ENCODE data around the gene GALNT10.

Gene GALNT10

GRCh38 chr5:154199263-154199662, 8.7 kb downstream of the GALNT10 start:
- Histone ChIP-seq H3K27me3 (ENCODE audit: insufficient read depth, low read length, poor library complexity) (no peaks in the 10 kb centered on the region), H3K4me3 (ENCODE audit: low read length) (no peak overlapping the region), H3K36me3 (ENCODE audit: control insufficient read depth, insufficient read depth, low read length) (no peaks in the 10 kb centered on the region), H3K56ac (ENCODE audit: low read length) (no peak overlapping the region), H4K8ac (ENCODE audit: low read depth, low read length) (no peak overlapping the region), H3K4ac (ENCODE audit: low read depth, low read length) (no peak overlapping the region), H3K79me2 (ENCODE audit: control insufficient read depth, insufficient read depth, low read length) (peaks cover 7% of the 10 kb centered on the region), H3K23ac (ENCODE audit: low read length) (peak overlapping the region; percentile 82), H2BK120ac (ENCODE audit: low read depth, low read length) (no peak overlapping the region), H3K79me1 (ENCODE audit: low read length) (peaks cover 18% of the 10 kb centered on the region), H2AK5ac (ENCODE audit: low read length) (no peak overlapping the region), H2BK15ac (replicated peaks; ENCODE audit: low read depth) (no peak overlapping the region), H3K18ac (ENCODE audit: low read length) (no peak overlapping the region), H3K4me1 (ENCODE audit: control insufficient read depth, low read depth, low read length) (peaks cover 22% of the 10 kb centered on the region), H4K5ac (ENCODE audit: low read length) (no peak overlapping the region), H2BK5ac (ENCODE audit: low read length) (no peak overlapping the region), H3K27ac (ENCODE audit: low read depth, low read length) (no peak overlapping the region), H3K9ac (ENCODE audit: low read length) (no peak overlapping the region), H3K4me2 (ENCODE audit: low read length) (no peak overlapping the region)
- WGBS (ENCODE audit: extremely low coverage, insufficient coverage, low lambda C conversion rate): no CpG with 5 or more reads among the region's 4 CpGs
- no peak for DNase-seq

- peaks cover 7% of the 10 kb centered on the region for H3K79me2 ChIP-seq (ENCODE audit: control insufficient read depth, insufficient read depth, low read length)
- H3K9ac ChIP-seq (ENCODE audit: low read length): no peak overlapping the region
- no peak overlapping the region for H2BK15ac ChIP-seq (replicated peaks; ENCODE audit: low read depth)
- no peak overlapping the region for H2BK120ac ChIP-seq (ENCODE audit: low read depth, low read length)
- H4K5ac ChIP-seq (ENCODE audit: low read length): no peak overlapping the region
- no CpG with 5 or more reads among the region's 7 CpGs for WGBS (ENCODE audit: extremely low coverage, insufficient coverage, low lambda C conversion rate)
- no peaks in the 10 kb centered on the region for H3K36me3 ChIP-seq (ENCODE audit: control insufficient read depth, insufficient read depth, low read length)
- peak overlapping the region; percentile 82 for H3K23ac ChIP-seq (ENCODE audit: low read length)
- no peak for DNase-seq
- H3K4me1 ChIP-seq (ENCODE audit: control insufficient read depth, low read depth, low read length): peaks cover 19% of the 10 kb centered on the region
- no peak overlapping the region for H3K4ac ChIP-seq (ENCODE audit: low read depth, low read length)
- peaks cover 20% of the 10 kb centered on the region for H3K79me1 ChIP-seq (ENCODE audit: low read length)
- no peak overlapping the region for H3K18ac ChIP-seq (ENCODE audit: low read length)
- H3K56ac ChIP-seq (ENCODE audit: low read length): no peak overlapping the region
- no peaks in the 10 kb centered on the region for H3K27me3 ChIP-seq (ENCODE audit: insufficient read depth, low read length, poor library complexity)
- no peak overlapping the region for H2AK5ac ChIP-seq (ENCODE audit: low read length)
- H3K4me3 ChIP-seq (ENCODE audit: low read length): no peak overlapping the region
- no peak overlapping the region for H4K8ac ChIP-seq (ENCODE audit: low read depth, low read length)
- no peak overlapping the region for H3K27ac ChIP-seq (ENCODE audit: low read depth, low read length)
- H2BK5ac ChIP-seq (ENCODE audit: low read length): no peak overlapping the region
- no peak overlapping the region for H3K4me2 ChIP-seq (ENCODE audit: low read length)
Observed at GRCh38 chr5:154199671-154200220, 9.2 kb downstream of the GALNT10 start.

- no peak overlapping the region for H3K9ac ChIP-seq (ENCODE audit: low read length)
- no peaks in the 10 kb centered on the region for H3K36me3 ChIP-seq (ENCODE audit: control insufficient read depth, insufficient read depth, low read length)
- H3K27me3 ChIP-seq (ENCODE audit: insufficient read depth, low read length, poor library complexity): no peaks in the 10 kb centered on the region
- no peak overlapping the region for H2BK15ac ChIP-seq (replicated peaks; ENCODE audit: low read depth)
- no peak overlapping the region for H2BK120ac ChIP-seq (ENCODE audit: low read depth, low read length)
- no peak overlapping the region for H3K27ac ChIP-seq (ENCODE audit: low read depth, low read length)
- no peak overlapping the region for H3K4me2 ChIP-seq (ENCODE audit: low read length)
- H3K56ac ChIP-seq (ENCODE audit: low read length): no peak overlapping the region
- no peak overlapping the region for H4K5ac ChIP-seq (ENCODE audit: low read length)
- H3K79me2 ChIP-seq (ENCODE audit: control insufficient read depth, insufficient read depth, low read length): peaks cover 7% of the 10 kb centered on the region
- H3K4ac ChIP-seq (ENCODE audit: low read depth, low read length): no peak overlapping the region
- peaks cover 24% of the 10 kb centered on the region for H3K79me1 ChIP-seq (ENCODE audit: low read length)
- H3K23ac ChIP-seq (ENCODE audit: low read length): no peak overlapping the region
- no peak for DNase-seq
- peaks cover 15% of the 10 kb centered on the region for H3K4me1 ChIP-seq (ENCODE audit: control insufficient read depth, low read depth, low read length)
- H4K8ac ChIP-seq (ENCODE audit: low read depth, low read length): no peak overlapping the region
- no peak overlapping the region for H2AK5ac ChIP-seq (ENCODE audit: low read length)
- H3K18ac ChIP-seq (ENCODE audit: low read length): no peak overlapping the region
- H2BK5ac ChIP-seq (ENCODE audit: low read length): no peak overlapping the region
- H3K4me3 ChIP-seq (ENCODE audit: low read length): no peak overlapping the region
- WGBS (ENCODE audit: extremely low coverage, insufficient coverage, low lambda C conversion rate): no CpG with 5 or more reads among the region's 8 CpGs
Observed at GRCh38 chr5:154200221-154200620, 9.7 kb downstream of the GALNT10 start.

DNA sequence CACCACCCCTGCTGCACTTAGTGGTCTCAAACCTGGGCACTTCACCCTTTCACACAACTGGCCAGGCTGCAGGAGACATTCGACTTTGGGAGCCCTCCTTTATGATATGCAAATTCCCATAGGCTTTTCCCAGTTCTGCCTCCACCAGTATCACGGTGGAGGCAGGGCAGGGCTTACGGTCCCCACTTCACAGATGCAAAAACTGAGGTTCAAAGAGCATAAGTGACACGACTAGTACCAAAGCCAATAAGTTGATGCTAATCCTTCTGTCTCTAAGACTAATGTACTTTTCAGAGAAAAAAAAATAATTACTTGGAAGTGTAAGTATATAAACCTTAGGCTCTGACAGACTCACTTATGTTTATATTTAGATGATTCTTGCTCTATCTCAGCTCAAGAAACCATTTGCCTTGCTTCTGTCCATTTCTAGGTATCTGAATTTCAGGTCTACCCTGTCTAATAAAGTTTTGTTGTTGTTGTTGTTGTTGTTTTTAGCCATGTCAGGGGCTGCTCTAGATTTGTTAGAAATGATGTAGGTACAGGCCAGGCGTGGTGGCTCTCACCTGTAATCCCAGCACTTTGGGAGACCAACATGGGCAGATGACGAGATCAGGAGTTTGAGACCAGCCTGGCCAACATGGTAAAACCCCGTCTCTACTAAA, 10.7 kb downstream of the GALNT10 start:
- Histone ChIP-seq H4K5ac (ENCODE audit: low read length) (no peak overlapping the region), H3K4ac (ENCODE audit: low read depth, low read length) (no peak overlapping the region), H3K4me1 (ENCODE audit: control insufficient read depth, low read depth, low read length) (peaks cover 14% of the 10 kb centered on the region), H3K79me1 (ENCODE audit: low read length) (peaks cover 24% of the 10 kb centered on the region), H3K36me3 (ENCODE audit: control insufficient read depth, insufficient read depth, low read length) (no peaks in the 10 kb centered on the region), H3K4me2 (ENCODE audit: low read length) (no peak overlapping the region), H2AK5ac (ENCODE audit: low read length) (no peak overlapping the region), H2BK5ac (ENCODE audit: low read length) (no peak overlapping the region), H3K23ac (ENCODE audit: low read length) (no peak overlapping the region), H2BK120ac (ENCODE audit: low read depth, low read length) (no peak overlapping the region), H3K56ac (ENCODE audit: low read length) (no peak overlapping the region), H3K4me3 (ENCODE audit: low read length) (no peak overlapping the region), H3K27ac (ENCODE audit: low read depth, low read length) (no peak overlapping the region), H4K8ac (ENCODE audit: low read depth, low read length) (no peak overlapping the region), H3K79me2 (ENCODE audit: control insufficient read depth, insufficient read depth, low read length) (peaks cover 7% of the 10 kb centered on the region), H2BK15ac (replicated peaks; ENCODE audit: low read depth) (no peak overlapping the region), H3K18ac (ENCODE audit: low read length) (no peak overlapping the region), H3K27me3 (ENCODE audit: insufficient read depth, low read length, poor library complexity) (no peaks in the 10 kb centered on the region), H3K9ac (ENCODE audit: low read length) (no peak overlapping the region)
- DNase-seq: no peak
- no CpG with 5 or more reads among the region's 7 CpGs for WGBS (ENCODE audit: extremely low coverage, insufficient coverage, low lambda C conversion rate)

GRCh38 chr5:154202379-154203260, 12.1 kb downstream of the GALNT10 start:
- DNase-seq: peak; percentile 32
- Histone ChIP-seq H3K18ac (ENCODE audit: low read length) (no peak overlapping the region), H3K27ac (ENCODE audit: low read depth, low read length) (no peak overlapping the region), H3K79me2 (ENCODE audit: control insufficient read depth, insufficient read depth, low read length) (peaks cover 7% of the 10 kb centered on the region), H3K79me1 (ENCODE audit: low read length) (peaks cover 24% of the 10 kb centered on the region), H4K8ac (ENCODE audit: low read depth, low read length) (no peak overlapping the region), H3K36me3 (ENCODE audit: control insufficient read depth, insufficient read depth, low read length) (no peaks in the 10 kb centered on the region), H3K4me2 (ENCODE audit: low read length) (no peak overlapping the region), H3K4ac (ENCODE audit: low read depth, low read length) (no peak overlapping the region), H3K9ac (ENCODE audit: low read length) (no peak overlapping the region), H3K4me1 (ENCODE audit: control insufficient read depth, low read depth, low read length) (peaks cover 4% of the 10 kb centered on the region), H2BK5ac (ENCODE audit: low read length) (no peak overlapping the region), H3K23ac (ENCODE audit: low read length) (no peak overlapping the region), H4K5ac (ENCODE audit: low read length) (no peak overlapping the region), H2BK120ac (ENCODE audit: low read depth, low read length) (no peak overlapping the region), H3K56ac (ENCODE audit: low read length) (peak overlapping the region; percentile 62), H3K27me3 (ENCODE audit: insufficient read depth, low read length, poor library complexity) (no peaks in the 10 kb centered on the region), H3K4me3 (ENCODE audit: low read length) (no peak overlapping the region), H2BK15ac (replicated peaks; ENCODE audit: low read depth) (no peak overlapping the region), H2AK5ac (ENCODE audit: low read length) (peak overlapping the region; percentile 58)
- no CpG with 5 or more reads among the region's 11 CpGs for WGBS (ENCODE audit: extremely low coverage, insufficient coverage, low lambda C conversion rate)

Data from mesendoderm (in vitro differentiated cells).